Activated CD8-positive, alpha-beta T cell treated with anti-CD3 and anti-CD28 coated beads for 36 hours (primary cell): ENCODE data around the gene ACACA. TPM values are rescaled to one million over a fixed set of nuclear protein-coding genes. Genes with fewer than 3 reads are reported as not detected.

ENCODE experiments used
- ATAC-seq: fragments of 200-7000 bp; cut with Tn5 transposase; one replicate; pipeline ENCODE4 v1.10.0; 2021; ENCODE audit warnings: mild to moderate bottlenecking, moderate library complexity
- CTCF ChIA-PET: fragments of 350-600 bp; sonication (Branson Sonifier 250); formaldehyde crosslinking; loops from one replicate; lab custom pipeline; 2021; ENCODE audit warnings: antibody characterized with exemption; lab: Charles Lee
- POLR2A ChIA-PET: fragments of 350-600 bp; sonication (Branson Sonifier 250); formaldehyde crosslinking; loops from one replicate; lab custom pipeline; 2021; ENCODE audit warnings: antibody characterized with exemption; lab: Charles Lee
- DNase-seq: peaks from one replicate; pipeline ENCODE4 v3.0.0-alpha.2; 2020
- H3K27ac Mint-ChIP-seq: one replicate; pipeline ENCODE4 v1.8.0; 2021; ENCODE audit warnings: mild to moderate bottlenecking, mixed read lengths
- H3K27me3 Mint-ChIP-seq: one replicate; pipeline ENCODE4 v1.8.0; 2021; ENCODE audit warnings: mixed read lengths
- H3K36me3 Mint-ChIP-seq: one replicate; pipeline ENCODE4 v1.8.0; 2021; ENCODE audit warnings: low read depth, mixed read lengths
- H3K4me1 Mint-ChIP-seq: one replicate; pipeline ENCODE4 v1.8.0; 2021; ENCODE audit warnings: low read depth, mixed read lengths
- H3K4me3 Mint-ChIP-seq: one replicate; pipeline ENCODE4 v1.8.0; 2021; ENCODE audit warnings: mild to moderate bottlenecking, moderate library complexity, mixed read lengths
- H3K9me3 Mint-ChIP-seq: one replicate; pipeline ENCODE4 v1.8.0; 2021; ENCODE audit warnings: mixed read lengths
- CTCF ChIP-seq: fragments of 200-600 bp; IDR thresholded peaks from one replicate; pipeline ENCODE4 v1.8.0; 2022; ENCODE audit warnings: antibody characterized with exemption, mild to moderate bottlenecking
- intact Hi-C: fragments of 100-400 bp; cut with micrococcal nuclease; formaldehyde crosslinking; loops from one replicate; pipeline ENCODE4 v1.10.0; 2022
- total RNA-seq, 2 experiments: library from RNA; stranded (reverse); gene quantifications; one replicate each; pipeline ENCODE4 v1.2.3, GENCODE V29; 2021

Gene ACACA
- total RNA-seq, 2 experiments from 2014 or later, result 66.0 to 68.2 TPM

DNA sequence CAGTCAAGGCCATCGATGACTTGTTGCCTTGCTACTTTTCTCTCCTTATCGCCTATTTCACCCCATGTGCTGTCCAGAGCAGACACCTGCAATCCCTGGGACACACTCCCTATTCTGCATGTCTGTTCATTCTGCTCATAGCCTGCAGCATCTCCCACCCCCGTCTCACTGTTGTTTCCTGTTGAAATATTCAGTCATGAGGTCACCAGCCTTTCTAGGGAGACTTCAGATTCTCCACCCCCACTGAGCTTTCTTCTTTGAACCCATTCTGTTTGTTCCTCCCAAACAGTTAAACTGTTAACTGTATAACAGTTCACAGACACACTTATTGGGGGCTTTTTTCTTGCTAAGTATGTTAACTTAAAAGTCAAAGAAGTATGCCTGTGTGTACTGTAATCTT, 363.4 kb downstream of the ACACA start:
- Mint-ChIP-seq H3K27ac (no peak overlapping the region), H3K4me3 (no peak overlapping the region), H3K27me3 (no peaks in the 10 kb centered on the region), H3K36me3 (peaks cover 14% of the 10 kb centered on the region), H3K4me1 (peaks cover 11% of the 10 kb centered on the region), H3K9me3 (no peaks in the 10 kb centered on the region)
- ChIA-PET CTCF (interaction anchor here (1.0 kb wide), 1 partner anchor 185 kb away, joined by 3 read pairs; no protein-coding TSS in a partner anchor), POLR2A (no interaction called here)
- TF ChIP-seq CTCF, result no peak
- no peak for DNase-seq
- ATAC-seq, result no peak
- intact Hi-C loops, result no loop called here

DNA sequence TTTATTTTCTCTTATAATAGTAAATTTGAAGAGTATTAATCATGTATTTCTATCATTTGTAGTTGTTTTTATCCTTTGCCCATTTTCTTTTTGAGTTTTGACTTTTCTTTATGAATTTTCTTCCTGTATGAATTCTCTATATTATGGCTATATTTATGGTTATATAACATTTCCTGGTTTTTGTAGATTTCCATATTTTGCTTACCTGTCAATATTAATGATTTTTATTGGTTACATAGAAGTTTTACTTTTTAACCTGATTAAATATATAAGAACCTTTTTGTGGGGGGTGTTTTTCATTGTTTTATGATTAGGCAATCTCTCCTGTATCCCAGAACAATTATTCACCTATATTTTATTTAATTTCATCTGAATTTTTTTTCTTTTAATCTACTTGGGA, 364.7 kb downstream of the ACACA start:
- intact Hi-C loops, result no loop called here

GRCh38 chr17:37039269-37039668, 367.4 kb downstream of the ACACA start:
- Mint-ChIP-seq H3K27me3 (no peaks in the 10 kb centered on the region), H3K4me1 (peaks cover 5% of the 10 kb centered on the region), H3K4me3 (no peak overlapping the region), H3K27ac (no peak overlapping the region), H3K36me3 (peaks cover 16% of the 10 kb centered on the region), H3K9me3 (no peaks in the 10 kb centered on the region)
- intact Hi-C loops, result no loop called here
- DNase-seq (no peak), ATAC-seq (no peak)
- POLR2A ChIA-PET, result no interaction called here
- CTCF ChIA-PET, result interaction anchor here (1.5 kb wide), 1 partner anchor 8 kb away, joined by 7 read pairs; no protein-coding TSS in a partner anchor
- no peak for TF ChIP-seq CTCF

More for the DNA sequence above, 364.7 kb downstream of the ACACA start:
- Mint-ChIP-seq H3K4me3 (no peak overlapping the region), H3K36me3 (peaks cover 12% of the 10 kb centered on the region), H3K27ac (no peak overlapping the region), H3K27me3 (no peaks in the 10 kb centered on the region), H3K4me1 (peaks cover 5% of the 10 kb centered on the region), H3K9me3 (no peaks in the 10 kb centered on the region)
- POLR2A ChIA-PET, result no interaction called here
- no peak for TF ChIP-seq CTCF
- no peak for DNase-seq
- CTCF ChIA-PET, result no interaction called here
- ATAC-seq, result no peak

GRCh38 chr17:37037590-37038155, 369.0 kb downstream of the ACACA start:
- DNase-seq, result no peak
- H3K4me1 Mint-ChIP-seq, result no peaks in the 10 kb centered on the region
- H3K36me3 Mint-ChIP-seq, result peaks cover 19% of the 10 kb centered on the region
- ChIA-PET CTCF (interaction anchor here (1.2 to 1.6 kb wide), 2 partner anchors 9 to 11 kb away, joined by 4 read pairs; no protein-coding TSS in a partner anchor), POLR2A (no interaction called here)
- no peak overlapping the region for H3K27ac Mint-ChIP-seq
- no peak for ATAC-seq
- H3K27me3 Mint-ChIP-seq, result no peaks in the 10 kb centered on the region
- no peak for TF ChIP-seq CTCF
- no peak overlapping the region for H3K4me3 Mint-ChIP-seq
- intact Hi-C loops, result no loop called here
- no peaks in the 10 kb centered on the region for H3K9me3 Mint-ChIP-seq

Other genes starting within 250 kb of the ACACA start
- gene C17orf78, start 30.9 kb downstream of the ACACA start, total RNA-seq, result not detected
- gene TADA2A, start 50 bp upstream of the ACACA start, total RNA-seq, result 10 to 100 TPM; 31.5 to 36.5 TPM
- gene DUSP14, start 83.1 kb upstream of the ACACA start, total RNA-seq, result 10 to 100 TPM; 13.3 to 15.5 TPM
- 10 to 100 TPM; 35.4 to 43.1 TPM for gene SYNRG, start 202.6 kb upstream of the ACACA start, total RNA-seq
- 10 to 100 TPM; 33.1 to 34.5 TPM for gene DDX52, start 236.6 kb upstream of the ACACA start, total RNA-seq